CD4-positive, alpha-beta T cell treated with Interleukin-6 at 100 ng/mL for 8 hours (primary cell): Measurements from ENCODE around the gene GOLT1A.

Source experiments
- DNase-seq: peaks from one replicate; pipeline ENCODE4 v3.0.0-alpha.2; 2020; ENCODE audit warnings: mixed read lengths, low spot score

GOLT1A gene

GRCh38 chr1:204213668-204214662, at the start of gene GOLT1A:
TSS of gene GOLT1A (minus strand) at chr1:204213988. CDS start at chr1:204213906, 82 bp downstream.
- peak; percentile 37 for DNase-seq

GRCh38 chr1:204263254-204263910, 49.6 kb upstream of the GOLT1A start:
- DNase-seq: no peak

GRCh38 chr1:204262506-204263253, 48.9 kb upstream of the GOLT1A start:
- DNase-seq: no peak

- DNase-seq: no peak
Observed at GRCh38 chr1:204261746-204262505, 48.1 kb upstream of the GOLT1A start.

GRCh38 chr1:204261266-204261665, 47.5 kb upstream of the GOLT1A start:
- no peak for DNase-seq

GRCh38 chr1:204260601-204261197, 46.9 kb upstream of the GOLT1A start:
- DNase-seq: no peak

GRCh38 chr1:204259782-204260181, 46.0 kb upstream of the GOLT1A start:
- no peak for DNase-seq

GRCh38 chr1:204259196-204259595, 45.4 kb upstream of the GOLT1A start:
- no peak for DNase-seq

- DNase-seq: no peak
Observed at GRCh38 chr1:204258213-204259115, 44.7 kb upstream of the GOLT1A start.

GRCh38 chr1:204257446-204257845, 43.7 kb upstream of the GOLT1A start:
- no peak for DNase-seq

GRCh38 chr1:204256531-204256930, 42.7 kb upstream of the GOLT1A start:
- no peak for DNase-seq

GRCh38 chr1:204255966-204256365, 42.2 kb upstream of the GOLT1A start:
- no peak for DNase-seq

GRCh38 chr1:204255225-204255624, 41.4 kb upstream of the GOLT1A start:
- DNase-seq: no peak

- no peak for DNase-seq
Observed at GRCh38 chr1:204254031-204254661, 40.4 kb upstream of the GOLT1A start.

- DNase-seq: no peak
Observed at GRCh38 chr1:204251926-204252689, 38.3 kb upstream of the GOLT1A start.

- DNase-seq: no peak
Observed at GRCh38 chr1:204251286-204251685, 37.5 kb upstream of the GOLT1A start.

GRCh38 chr1:204250428-204251030, 36.7 kb upstream of the GOLT1A start:
- DNase-seq: no peak

GRCh38 chr1:204249736-204250427, 36.1 kb upstream of the GOLT1A start:
- no peak for DNase-seq
